Measurements from ENCODE around the gene FRMPD2. TPM values are rescaled to one million over a fixed set of nuclear protein-coding genes. Genes with fewer than 3 reads are reported as not detected.

Gene FRMPD2
- total RNA-seq, 1 experiment from 2014 or later, result not detected

GRCh38 chr10:48288661-48289060 lies 14.2 kb upstream of the FRMPD2 start:
- Histone ChIP-seq H3K4me3 (ENCODE audit: low read depth, low read length, poor library complexity, severe bottlenecking) (no peak overlapping the region), H3K36me3 (ENCODE audit: insufficient read depth, low read length, poor library complexity, severe bottlenecking) (no peaks in the 10 kb centered on the region), H3K27me3 (replicated peaks; ENCODE audit: insufficient read depth, low read depth, low read length, poor library complexity) (no peaks in the 10 kb centered on the region), H3K27ac (ENCODE audit: low read depth, low read length, poor library complexity, severe bottlenecking) (no peak overlapping the region), H3K4me1 (ENCODE audit: insufficient read depth, low read length, poor library complexity, severe bottlenecking) (peaks cover 4% of the 10 kb centered on the region), H3K9me3 (ENCODE audit: low read depth, low read length, poor library complexity, severe bottlenecking) (peaks cover 4% of the 10 kb centered on the region)
- CTCF ChIA-PET, result no interaction called here
- no peak for TF ChIP-seq CTCF (conservative IDR thresholded peaks at IDR 0.05; ENCODE audit: low read depth, low read length)
- no peak for TF ChIP-seq EZH2 (IDR thresholded peaks at IDR 0.05; ENCODE audit: borderline replicate concordance, low read depth, low read length, poor library complexity, severe bottlenecking)
- BruUV-seq (replicated peaks), result no TSS peak
- DNase-seq (ENCODE audit: low spot score), result no peak
- intact Hi-C loops (cut with micrococcal nuclease; ENCODE audit: unreplicated experiment), result loop anchor here (1.0 kb wide), 1 partner anchor 73 kb away; no protein-coding TSS in a partner anchor
- POLR2A ChIA-PET (ENCODE audit: low non-redundant PET), result no interaction called here

- ChIA-PET POLR2A (ENCODE audit: low non-redundant PET) (no interaction called here), CTCF (no interaction called here)
- intact Hi-C loops (cut with micrococcal nuclease; ENCODE audit: unreplicated experiment), result no loop called here
- BruUV-seq (replicated peaks), result no TSS peak
- no peaks in the 10 kb centered on the region for H3K27me3 ChIP-seq (replicated peaks; ENCODE audit: insufficient read depth, low read depth, low read length, poor library complexity)
- no peak for DNase-seq (ENCODE audit: low spot score)
- H3K4me1 ChIP-seq (ENCODE audit: insufficient read depth, low read length, poor library complexity, severe bottlenecking), result peaks cover 4% of the 10 kb centered on the region
- H3K4me3 ChIP-seq (ENCODE audit: low read depth, low read length, poor library complexity, severe bottlenecking), result no peak overlapping the region
- no peaks in the 10 kb centered on the region for H3K36me3 ChIP-seq (ENCODE audit: insufficient read depth, low read length, poor library complexity, severe bottlenecking)
- peaks cover 5% of the 10 kb centered on the region for H3K9me3 ChIP-seq (ENCODE audit: low read depth, low read length, poor library complexity, severe bottlenecking)
- H3K27ac ChIP-seq (ENCODE audit: low read depth, low read length, poor library complexity, severe bottlenecking), result no peak overlapping the region
- TF ChIP-seq CTCF (conservative IDR thresholded peaks at IDR 0.05; ENCODE audit: low read depth, low read length), result no peak
- no peak for TF ChIP-seq EZH2 (IDR thresholded peaks at IDR 0.05; ENCODE audit: borderline replicate concordance, low read depth, low read length, poor library complexity, severe bottlenecking)
Measured at GRCh38 chr10:48287417-48288391, 13.2 kb upstream of the FRMPD2 start.

GRCh38 chr10:48286356-48286755 lies 11.9 kb upstream of the FRMPD2 start:
- no peak for DNase-seq (ENCODE audit: low spot score)

More at GRCh38 chr10:48286356-48286755, 11.9 kb upstream of the FRMPD2 start:
- Histone ChIP-seq H3K27me3 (replicated peaks; ENCODE audit: insufficient read depth, low read depth, low read length, poor library complexity) (no peaks in the 10 kb centered on the region), H3K27ac (ENCODE audit: low read depth, low read length, poor library complexity, severe bottlenecking) (no peak overlapping the region), H3K9me3 (ENCODE audit: low read depth, low read length, poor library complexity, severe bottlenecking) (peaks cover 5% of the 10 kb centered on the region), H3K4me3 (ENCODE audit: low read depth, low read length, poor library complexity, severe bottlenecking) (no peak overlapping the region), H3K4me1 (ENCODE audit: insufficient read depth, low read length, poor library complexity, severe bottlenecking) (peaks cover 4% of the 10 kb centered on the region), H3K36me3 (ENCODE audit: insufficient read depth, low read length, poor library complexity, severe bottlenecking) (no peaks in the 10 kb centered on the region)
- ChIA-PET POLR2A (ENCODE audit: low non-redundant PET) (no interaction called here), CTCF (no interaction called here)
- no peak for TF ChIP-seq EZH2 (IDR thresholded peaks at IDR 0.05; ENCODE audit: borderline replicate concordance, low read depth, low read length, poor library complexity, severe bottlenecking)
- TF ChIP-seq CTCF (conservative IDR thresholded peaks at IDR 0.05; ENCODE audit: low read depth, low read length), result no peak
- BruUV-seq (replicated peaks), result no TSS peak
- intact Hi-C loops (cut with micrococcal nuclease; ENCODE audit: unreplicated experiment), result no loop called here
